NCI-H1092 treated with DMSO at 0.1 percent for 48 hours (cell line): ENCODE data around the gene IZUMO4.

Experiments used
- DNase-seq: peaks from one replicate; lab custom pipeline; 2025; lab: John Stamatoyannopoulos, UW

Gene IZUMO4

DNA sequence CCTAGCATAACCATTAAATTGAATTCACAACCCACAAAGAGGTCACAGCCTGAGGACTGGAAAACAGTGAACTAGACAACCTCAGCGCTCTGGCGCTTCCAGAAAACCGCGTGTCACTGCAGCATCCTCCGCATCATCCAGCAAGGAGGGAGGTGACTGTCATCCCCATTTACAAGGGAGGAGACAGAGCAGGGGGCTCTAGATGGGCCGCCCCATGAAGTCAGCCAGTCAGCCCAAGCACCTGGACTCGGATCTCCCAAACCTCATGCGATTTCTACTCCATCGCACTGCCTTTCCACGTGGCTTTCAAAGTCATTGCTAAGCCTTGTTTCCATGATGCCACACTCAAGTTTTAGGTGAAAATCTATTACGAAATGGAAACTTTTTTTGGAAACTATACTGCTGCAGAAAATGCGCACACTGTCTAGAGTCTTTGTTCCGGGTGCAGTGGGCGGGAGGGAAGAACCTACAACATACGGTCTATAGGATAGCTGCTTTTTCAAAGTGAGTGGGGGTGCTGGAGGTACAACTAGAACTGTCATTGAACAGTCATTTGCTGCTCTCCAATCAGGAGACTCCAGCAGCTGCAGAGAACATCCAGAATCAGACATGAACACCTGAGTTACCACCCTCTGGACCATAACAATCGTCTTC, 51.9 kb downstream of the IZUMO4 start:
- DNase-seq: no peak
